SKM-1 treated with dmso at 0.1 percent for 144 hours (cell line): ENCODE results near the gene FOXO1.
A peak's percentile ranks its signal among the peaks of the same experiment; 100 is the strongest.

Experiments used
- DNase-seq: peaks from one replicate; lab custom pipeline; 2025; ENCODE audit not compliant: unreplicated experiment; lab: John Stamatoyannopoulos, UW

Gene FOXO1

DNA sequence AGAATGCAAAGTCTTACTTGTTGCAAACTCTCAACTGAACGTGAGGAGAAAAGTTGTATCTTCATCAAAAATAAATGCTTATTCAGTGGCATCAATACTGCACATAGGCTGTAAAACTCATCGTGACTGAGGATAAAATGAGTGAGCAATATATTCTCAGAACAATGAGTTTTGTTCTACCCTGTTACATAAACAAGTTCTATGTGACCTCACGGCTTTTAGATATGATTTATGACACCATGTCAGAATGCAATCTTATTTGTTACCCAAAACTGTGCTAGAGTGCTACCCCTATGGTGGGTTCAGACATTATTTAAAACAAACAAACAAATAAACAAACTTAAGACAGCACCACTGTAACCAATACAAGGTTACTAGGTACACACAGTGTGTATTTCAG is 55.4 kb downstream of the FOXO1 start:
- DNase-seq: no peak

DNA sequence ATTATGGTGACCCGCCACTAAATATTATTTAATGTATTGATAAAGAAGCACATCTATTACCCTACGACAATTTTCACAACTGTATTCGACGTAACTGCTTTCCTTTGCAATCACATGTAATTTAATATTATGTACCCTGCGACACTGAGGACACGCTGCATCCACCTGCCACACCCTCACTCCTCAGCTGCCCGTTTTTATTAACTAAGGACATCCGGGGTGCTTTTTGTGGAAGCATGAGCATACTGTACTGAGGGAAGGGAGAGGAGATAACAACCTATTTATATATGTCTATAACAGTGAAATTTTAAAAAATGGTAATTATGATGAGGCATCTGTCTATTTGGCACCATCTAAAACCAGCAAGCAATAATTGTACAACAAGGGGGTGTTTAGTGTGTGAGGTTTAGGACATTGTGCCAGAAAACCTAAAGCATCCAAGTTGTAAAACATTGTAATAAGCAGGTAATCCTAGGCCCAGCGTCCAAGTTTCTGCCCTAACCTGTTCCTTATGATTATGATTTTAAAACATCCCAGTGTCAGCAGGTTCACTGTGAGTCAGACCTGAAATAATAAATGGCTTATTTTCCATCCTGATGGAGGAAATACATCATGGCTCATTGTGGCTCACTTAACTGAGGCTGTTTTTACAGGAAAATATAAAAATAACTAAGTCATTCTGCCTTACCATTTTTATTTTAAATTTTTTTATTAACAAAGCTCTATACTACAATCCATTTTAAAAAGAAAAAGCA is 56.3 kb downstream of the FOXO1 start:
- no peak for DNase-seq

GRCh38 chr13:40608308-40608707 is 58.1 kb downstream of the FOXO1 start:
- no peak for DNase-seq

DNA sequence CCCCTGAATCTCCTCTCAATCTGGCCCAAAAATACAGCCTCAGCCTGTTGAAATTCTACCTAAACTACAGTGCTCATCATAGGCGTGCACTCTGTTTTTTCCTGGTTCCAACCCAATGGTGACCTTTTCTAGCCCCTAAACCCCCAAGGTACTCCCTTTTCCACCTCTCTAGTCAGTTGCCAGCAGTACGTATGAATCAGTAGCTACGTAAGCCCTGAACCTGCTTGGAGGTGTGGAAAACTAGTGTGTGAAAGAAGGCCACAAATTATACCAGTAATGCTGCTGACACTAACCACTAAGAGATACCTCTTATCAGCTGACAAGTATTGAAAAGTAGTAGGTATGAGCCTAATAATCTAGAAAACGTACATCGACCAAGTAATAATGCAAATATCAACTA is 60.9 kb downstream of the FOXO1 start:
- no peak for DNase-seq

DNA sequence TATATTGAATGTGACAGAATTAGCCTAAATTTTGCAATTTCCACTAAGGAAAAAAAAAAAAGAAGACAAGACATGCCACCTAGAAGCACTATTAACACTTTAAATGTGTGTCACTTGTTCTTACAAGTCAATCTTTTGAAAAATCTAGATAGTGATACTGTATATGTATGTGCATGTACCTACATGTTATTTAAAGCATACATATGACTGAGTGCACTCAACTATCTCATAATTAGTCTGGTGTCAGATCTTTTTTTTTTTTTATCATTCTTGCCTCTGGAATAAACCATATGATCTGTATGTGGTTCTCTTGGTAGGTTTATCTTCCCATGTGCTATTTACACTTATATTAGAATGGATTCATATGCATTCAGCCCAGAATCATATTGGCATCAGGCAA is 62.3 kb downstream of the FOXO1 start:
- no peak for DNase-seq

GRCh38 chr13:40600149-40600751 is 66.2 kb downstream of the FOXO1 start:
- no peak for DNase-seq

- DNase-seq: no peak
Measured at GRCh38 chr13:40599747-40600146, 66.7 kb downstream of the FOXO1 start.

- no peak for DNase-seq
Measured at GRCh38 chr13:40599124-40599523, 67.3 kb downstream of the FOXO1 start.

DNA sequence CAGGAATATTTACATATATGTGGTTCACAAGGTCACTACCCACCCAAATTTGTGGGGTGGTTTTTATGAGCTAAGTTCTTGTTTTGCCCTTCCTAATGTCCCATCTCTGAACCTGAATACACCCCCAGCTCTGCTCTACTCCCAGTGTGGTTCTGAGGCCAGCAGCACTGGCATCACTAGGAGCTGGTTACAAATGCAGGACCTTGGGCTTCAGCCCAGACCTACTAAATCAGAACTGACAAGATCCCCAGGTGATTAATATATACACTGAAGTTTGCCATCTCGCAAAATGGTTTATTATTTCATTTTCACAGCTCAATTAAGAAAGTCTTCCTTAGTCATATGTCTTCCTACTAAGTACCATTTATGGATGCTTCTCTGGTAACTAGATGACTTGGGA is 67.9 kb downstream of the FOXO1 start:
- no peak for DNase-seq

DNA sequence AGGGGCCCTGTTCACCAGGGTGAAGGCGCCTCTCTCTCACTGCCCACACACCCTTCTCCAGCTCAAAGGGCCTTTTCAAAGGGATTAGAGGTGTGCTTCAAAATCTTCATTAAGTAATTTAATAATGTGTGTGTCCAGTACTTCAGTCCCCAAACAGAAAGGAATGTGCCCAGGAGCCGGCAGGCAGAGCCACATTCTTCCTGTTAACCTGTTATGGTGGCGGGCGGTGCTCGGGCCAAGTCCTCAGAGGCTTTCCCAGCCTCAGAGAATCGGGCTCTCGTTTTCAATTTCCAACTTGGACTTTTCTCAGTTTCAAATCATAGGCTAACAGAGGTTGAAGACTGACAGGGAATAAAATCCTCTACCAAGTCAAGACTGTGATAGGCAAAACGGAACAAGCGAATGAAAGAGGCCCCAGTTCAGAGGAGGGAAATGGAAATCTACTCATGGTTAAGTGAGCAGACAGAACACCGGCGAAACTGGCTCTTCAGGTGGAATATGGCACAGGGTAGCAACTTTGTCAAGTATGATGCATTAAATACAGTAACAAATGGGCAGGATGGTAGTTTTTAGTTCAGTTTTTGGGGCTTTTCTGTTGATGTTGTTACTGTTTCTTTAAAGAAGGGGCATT is 68.6 kb downstream of the FOXO1 start:
- no peak for DNase-seq

- no peak for DNase-seq
Measured at GRCh38 chr13:40596484-40596883, 70.0 kb downstream of the FOXO1 start.

GRCh38 chr13:40595693-40596092 is 70.7 kb downstream of the FOXO1 start:
- DNase-seq: no peak

DNA sequence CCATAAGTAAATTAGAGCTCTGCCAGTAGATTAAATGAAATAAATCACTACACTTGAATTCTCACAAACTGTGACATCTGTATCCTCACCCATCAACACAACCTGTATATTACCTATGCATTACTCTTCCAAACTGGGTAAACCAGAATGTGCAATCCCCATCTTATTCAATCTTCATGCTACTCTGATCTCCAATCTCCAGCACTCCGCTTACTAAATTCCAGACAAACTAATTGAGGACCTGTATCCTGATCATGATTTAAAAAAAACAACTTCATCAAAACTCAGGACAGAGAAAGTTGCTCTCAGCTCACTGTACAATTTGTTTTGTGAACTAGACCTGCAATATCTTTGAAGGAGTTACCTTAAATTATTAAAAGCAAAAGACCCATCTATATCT is 74.4 kb downstream of the FOXO1 start:
- DNase-seq: no peak

DNA sequence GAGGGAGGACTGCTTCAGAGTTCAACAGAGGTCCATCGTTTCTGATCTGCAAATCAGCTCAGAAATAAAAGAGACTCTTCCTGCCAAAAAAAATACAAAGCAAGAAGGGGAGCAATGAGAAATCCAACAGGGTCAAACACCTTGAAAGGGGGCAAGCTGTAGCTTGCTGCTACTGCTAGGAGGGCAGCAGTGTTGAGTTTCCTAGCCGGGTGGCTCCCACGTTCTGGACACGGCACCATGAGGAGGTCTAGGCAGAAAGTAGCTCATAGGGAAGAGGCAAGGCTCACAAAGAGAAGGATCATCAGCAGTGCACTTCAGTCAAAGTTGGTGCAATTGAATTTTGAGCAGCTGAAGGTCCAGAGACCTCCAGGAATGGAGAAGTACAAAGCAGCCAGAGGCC is 75.3 kb downstream of the FOXO1 start:
- no peak for DNase-seq

GRCh38 chr13:40590112-40590862 is 76.2 kb downstream of the FOXO1 start:
- no peak for DNase-seq

DNA sequence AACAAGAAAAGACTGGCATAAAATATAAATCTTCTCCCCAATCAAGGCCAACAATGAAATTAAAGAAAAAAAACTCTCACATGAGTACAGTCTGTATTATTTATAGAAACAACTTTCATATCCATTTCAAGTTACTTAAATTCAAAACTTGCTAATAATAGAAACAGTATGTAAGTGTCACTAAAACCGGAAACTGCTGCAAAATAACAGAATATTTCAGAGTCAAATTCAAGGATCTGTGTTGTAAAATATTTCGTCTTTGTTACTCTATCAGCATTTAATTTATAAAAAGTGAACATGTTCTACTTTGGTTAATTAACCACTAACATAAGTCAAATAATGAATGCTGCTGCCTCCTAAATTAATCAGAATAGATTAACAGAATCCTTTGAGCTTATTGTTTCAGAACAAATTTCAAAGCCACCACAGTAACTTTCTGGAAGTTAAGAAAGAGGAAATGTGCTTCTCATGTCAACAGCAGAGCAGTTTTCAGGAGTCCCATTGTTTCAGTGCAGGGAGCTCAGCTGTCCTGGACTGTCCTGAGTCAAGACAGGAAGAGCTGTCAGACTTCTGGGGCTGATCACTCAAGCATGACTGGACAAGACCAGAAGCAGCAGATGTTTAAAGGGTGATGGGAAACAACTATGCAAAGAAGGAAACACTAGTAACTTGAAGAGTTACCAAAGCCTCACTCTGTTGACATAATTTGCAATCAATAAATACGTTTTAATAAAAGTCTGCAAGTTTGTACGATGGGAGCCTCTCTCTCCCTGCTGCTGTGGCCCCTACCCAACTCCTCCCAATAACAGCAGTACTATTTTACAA is 76.9 kb downstream of the FOXO1 start:
- DNase-seq: peak; percentile 87

- DNase-seq: no peak
Measured at GRCh38 chr13:40588101-40588500, 78.3 kb downstream of the FOXO1 start.

- DNase-seq: no peak
Measured at GRCh38 chr13:40586886-40587565, 79.4 kb downstream of the FOXO1 start.

GRCh38 chr13:40585911-40586471 is 80.5 kb downstream of the FOXO1 start:
- no peak for DNase-seq

GRCh38 chr13:40583738-40584137 is 82.7 kb downstream of the FOXO1 start:
- DNase-seq: no peak
